ENCODE measurements around the gene BANF2. TPM values are rescaled to one million over a fixed set of nuclear protein-coding genes. Genes with fewer than 3 reads are reported as not detected.
A peak's percentile ranks its signal among the peaks of the same experiment; 100 is the strongest.

Gene BANF2
- total and polyA plus RNA-seq, 2 of the 8 experiments (the other 6 are each of a cell fraction or from before 2014, with no cell fraction given): not detected

GRCh38 chr20:17659801-17660200 is 40.0 kb upstream of the BANF2 start:
- Histone ChIP-seq H3K79me2 (ENCODE audit: control insufficient read depth in 1 of 2, insufficient read depth in 2 of 2, low read length in 2 of 2) (peaks cover 8 to 75% of the 10 kb centered on the region in 2 experiments), H3K56ac (replicated peaks; ENCODE audit: insufficient read length, low read depth, low read length) (no peak overlapping the region), H2BK120ac (replicated peaks; ENCODE audit: low read depth, low read length) (no peak overlapping the region), H3K4me3 (ENCODE audit: extremely low read depth in 1 of 4, insufficient read depth in 2 of 4, low read depth in 3 of 4, low read length in 4 of 4) (no peak overlapping the region), H2BK5ac (ENCODE audit: low read depth, low read length) (no peak overlapping the region), H3K4me2 (ENCODE audit: insufficient read depth in 1 of 2, low read depth in 2 of 2, low read length in 2 of 2) (no peak overlapping the region), H2AFZ (ENCODE audit: low read length) (no peak overlapping the region), H4K5ac (ENCODE audit: insufficient read length, low read depth, low read length) (no peak overlapping the region), H4K91ac (replicated peaks; ENCODE audit: insufficient read length, low read length) (no peak overlapping the region), H4K20me1 (replicated peaks in 1 of 2; ENCODE audit: control insufficient read depth in 1 of 2, insufficient read depth in 2 of 2, low read length in 2 of 2) (peaks cover 0 to 8% of the 10 kb centered on the region in 2 experiments), H3K9ac (replicated peaks in 1 of 4; ENCODE audit: extremely low read depth in 1 of 4, low read depth in 3 of 4, low read length in 3 of 4) (no peak overlapping the region), H3K27me3 (replicated peaks in 1 of 4; ENCODE audit: control insufficient read depth in 3 of 4, extremely low read depth in 1 of 4, insufficient read depth in 3 of 4, low read length in 3 of 4) (no peaks in the 10 kb centered on the region), H2BK12ac (ENCODE audit: low read depth, low read length) (no peak overlapping the region), H3K23ac (ENCODE audit: insufficient read length) (no peak overlapping the region), H2BK20ac (ENCODE audit: low read length) (no peak overlapping the region), H3K9me3 (ENCODE audit: insufficient read depth in 2 of 2, low read depth in 1 of 2, low read length in 1 of 2) (peaks cover 6 to 13% of the 10 kb centered on the region in 2 experiments), H3K4me1 (replicated peaks in 1 of 4; ENCODE audit: control insufficient read depth in 3 of 4, insufficient read depth in 4 of 4, low read length in 3 of 4) (peaks cover 8 to 10% (median 8%) of the 10 kb centered on the region in 4 experiments; a peak in 5 of 7 replicates), H3K4ac (replicated peaks; ENCODE audit: insufficient read length, low read depth, low read length) (no peak overlapping the region), H3K79me1 (ENCODE audit: low read depth, low read length) (peaks cover 12% of the 10 kb centered on the region), H4K8ac (ENCODE audit: extremely low read depth, insufficient read depth, low read length) (peak overlapping the region; percentile 25; the same call in 1 of the 2 replicates), H3K14ac (ENCODE audit: insufficient read length) (no peak overlapping the region), H3K27ac (ENCODE audit: low read depth, low read length) (no peak overlapping the region), H2AK5ac (ENCODE audit: low read depth, low read length) (no peak overlapping the region), H2BK15ac (ENCODE audit: low read length) (no peak overlapping the region), H3K23me2 (ENCODE audit: low read depth, low read length) (no peaks in the 10 kb centered on the region), H3K36me3 (ENCODE audit: control insufficient read depth in 2 of 4, insufficient read depth in 4 of 4, low read length in 3 of 4) (peaks cover 0 to 20% (median 10%) of the 10 kb centered on the region in 4 experiments; a peak in 5 of 8 replicates), H3K18ac (ENCODE audit: extremely low read depth, low read length) (no peak overlapping the region)
- FAIRE-seq: no peak
- POLR2A ChIA-PET (ENCODE audit: partially characterized antibody): no interaction called here
- no peak for DNase-seq (ENCODE audit: low read depth in 1 of 2, low spot score in 2 of 2)
- 93% methylated on average over 5 of the region's 5 CpGs; no CpG with 5 or more reads in 1 of the 2 experiments for WGBS, 2 experiments (ENCODE audit: extremely low coverage in 1 of 2, insufficient coverage in 1 of 2, insufficient read length in 1 of 2, insufficient replicate concordance in 2 of 2, low coverage in 1 of 2, low lambda C conversion rate in 2 of 2, missing lambda C conversion rate in 1 of 2)
- CTCF ChIA-PET (ENCODE audit: partially characterized antibody): interaction anchor here (0.9 to 1.0 kb wide), 2 partner anchors 238 to 274 kb away, joined by 3 read pairs; no protein-coding TSS in a partner anchor
- TF ChIP-seq GABPA (IDR thresholded peaks at IDR 0.05; ENCODE audit: borderline replicate concordance, insufficient read depth, low read length) (no peak), NRF1 (IDR thresholded peaks at IDR 0.05; ENCODE audit: low read depth, low read length) (no peak), BRCA1 (IDR thresholded peaks at IDR 0.05; ENCODE audit: low read depth, low read length) (no peak), POLR2AphosphoS5 (IDR thresholded peaks at IDR 0.05; ENCODE audit: low read depth, low read length) (no peak), SP1 (IDR thresholded peaks at IDR 0.05; ENCODE audit: low read depth, low read length) (no peak), YY1 (IDR thresholded peaks at IDR 0.05; ENCODE audit: low read depth, low read length) (peak; percentile 79), CTCF (IDR thresholded peaks at IDR 0.05; ENCODE audit: control extremely low read depth in 1 of 3, insufficient read depth in 1 of 3, low read depth in 1 of 3, low read length in 3 of 3) (peak; percentile 17 to 28 (median 26); a peak in 3 of 4 replicates), JUND (IDR thresholded peaks at IDR 0.05; ENCODE audit: low read length) (no peak)
